ENCODE results near the gene GUCA1A.

GRCh38 chr6:42162384-42162783 is 10.8 kb upstream of the GUCA1A start:
- TF ChIP-seq CTCF (optimal IDR thresholded peaks at IDR 0.05 in 1 of 3, IDR thresholded peaks at IDR 0.05 in 1 of 3, conservative IDR thresholded peaks at IDR 0.05 in 1 of 3; ENCODE audit: extremely low read depth in 1 of 3, insufficient read depth in 2 of 3, low read length in 3 of 3) (no peak), EZH2 (IDR thresholded peaks at IDR 0.05; ENCODE audit: low read length) (no peak)

All from keratinocyte (primary cell).